Natural killer cell (primary cell): ENCODE measurements around the gene RGL3. TPM values are rescaled to one million over a fixed set of nuclear protein-coding genes. Genes with fewer than 3 reads are reported as not detected.
A peak's percentile ranks its signal among the peaks of the same experiment; 100 is the strongest.
"Not testable (repeated sequence)": the region's sequence is repeated elsewhere in the genome, so short reads cannot be mapped to it uniquely, and the experiment has no call there.

ENCODE experiments used
- ATAC-seq, 3 donors: fragments of 150-1000 bp in 2 of 3; fragments of 200-7000 bp in 1 of 3; cut with Tn5 transposase; 1 replicate in 1 of 3; 2 replicates in 2 of 3; pipeline ENCODE4 v1.10.0; 2021; ENCODE audit warnings: mild to moderate bottlenecking in 2 of 3, moderate library complexity in 2 of 3
- DNase-seq, 2 donors: peaks; one replicate each; pipeline versions ENCODE4 v3.0.0 to v3.0.0-alpha.2; 2013 to 2021; ENCODE audit warnings: mixed read lengths in 1 of 2
- H3K27ac ChIP-seq: one replicate; pipeline ENCODE4 v1.5.1; 2013; ENCODE audit warnings: mild to moderate bottlenecking, low read length
- H3K27me3 ChIP-seq: one replicate; pipeline ENCODE4 v1.6.1; 2013; ENCODE audit warnings: low read length; ENCODE audit not compliant: control insufficient read depth, insufficient read depth
- H3K36me3 ChIP-seq: one replicate; pipeline ENCODE4 v1.6.1; 2013; ENCODE audit warnings: low read length; ENCODE audit not compliant: control insufficient read depth, insufficient read depth
- H3K4me1 ChIP-seq: one replicate; pipeline ENCODE4 v1.6.1; 2013; ENCODE audit warnings: low read length; ENCODE audit not compliant: control insufficient read depth, insufficient read depth
- H3K4me3 ChIP-seq: one replicate; pipeline ENCODE4 v1.5.1; 2013; ENCODE audit warnings: low read length
- H3K9me3 ChIP-seq: one replicate; pipeline ENCODE4 v1.6.1; 2013; ENCODE audit warnings: low read length; ENCODE audit not compliant: control insufficient read depth, insufficient read depth
- H3K27ac Mint-ChIP-seq, 2 donors: one replicate each; pipeline ENCODE4 v1.8.0; 2022; ENCODE audit warnings: mild to moderate bottlenecking in 2 of 2, mixed read lengths in 2 of 2, moderate library complexity in 1 of 2
- H3K27me3 Mint-ChIP-seq, 2 donors: one replicate each; pipeline ENCODE4 v1.8.0; 2022; ENCODE audit warnings: low read depth in 2 of 2, mixed read lengths in 2 of 2
- H3K36me3 Mint-ChIP-seq: one replicate; pipeline ENCODE4 v1.8.0; 2022; ENCODE audit warnings: mixed read lengths
- H3K4me1 Mint-ChIP-seq, 2 donors: one replicate each; pipeline ENCODE4 v1.8.0; 2022; ENCODE audit warnings: mixed read lengths in 2 of 2
- H3K4me3 Mint-ChIP-seq: one replicate; pipeline ENCODE4 v1.8.0; 2022; ENCODE audit warnings: mild to moderate bottlenecking, moderate library complexity, mixed read lengths
- H3K9me3 Mint-ChIP-seq, 2 donors: one replicate each; pipeline ENCODE4 v1.8.0; 2022; ENCODE audit warnings: mixed read lengths in 2 of 2
- CTCF ChIP-seq: fragments of 200-600 bp; IDR thresholded peaks from one replicate; pipeline ENCODE4 v1.8.0; 2022; ENCODE audit warnings: antibody characterized with exemption
- WGBS: methylation state at CpG from one replicate; pipeline ENCODE4 v1.1.7; 2013; ENCODE audit warnings: missing lambda C conversion rate; ENCODE audit not compliant: insufficient coverage; 5-methylcytosine and 5-hydroxymethylcytosine counted together
- intact Hi-C: fragments of 100-400 bp; cut with micrococcal nuclease; formaldehyde crosslinking; loops from one replicate; pipeline ENCODE4 v1.14.2; 2022
- total RNA-seq, 4 donors: library from RNA; stranded (reverse); fragments of 120-200 nt in 1 of 4; gene quantifications; one replicate each; pipeline versions ENCODE4 v1.2.3 to v1.2.4, GENCODE V29; 2013 to 2022

The RGL3 gene
- total RNA-seq, 3 donors from 2014 or later (not counting 1 experiment from before 2014, with no cell fraction given) = 0.48 TPM; not detected in 2

DNA sequence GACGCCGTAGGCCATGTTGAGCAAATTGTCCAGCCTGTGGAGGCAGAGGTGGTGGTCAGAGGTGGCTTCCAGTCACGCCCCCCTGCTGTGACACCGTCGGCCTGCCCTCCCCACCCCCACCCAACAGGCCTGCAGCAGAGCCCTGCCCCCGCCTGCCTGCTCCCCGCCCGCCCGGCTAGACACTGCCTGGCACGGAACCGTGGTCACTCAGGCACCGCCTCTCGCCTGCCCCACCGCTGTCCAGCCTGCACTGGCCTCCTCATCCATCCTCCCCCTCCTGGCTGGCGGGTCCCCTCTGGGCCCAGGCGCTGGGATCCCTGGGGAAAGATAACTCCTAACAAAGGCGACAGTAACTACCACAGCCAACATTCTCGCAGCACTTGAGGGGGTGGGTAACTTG lies 38.0 kb upstream of the RGL3 start:
- H3K4me3 ChIP-seq = no peak overlapping the region
- no peak overlapping the region for H3K4me3 Mint-ChIP-seq
- H3K36me3 Mint-ChIP-seq = no peaks in the 10 kb centered on the region
- H3K4me1 ChIP-seq = no peaks in the 10 kb centered on the region
- peaks cover 0 to 5% of the 10 kb centered on the region in 2 donors for H3K27me3 Mint-ChIP-seq
- H3K27ac ChIP-seq = no peak overlapping the region
- DNase-seq (no peak), ATAC-seq (no peak)
- TF ChIP-seq CTCF = no peak
- H3K36me3 ChIP-seq = no peaks in the 10 kb centered on the region
- intact Hi-C loops = no loop called here
- H3K4me1 Mint-ChIP-seq = no peaks in the 10 kb centered on the region
- H3K9me3 Mint-ChIP-seq = no peaks in the 10 kb centered on the region
- WGBS = 60% methylated on average over 16 of the region's 18 CpGs
- no peaks in the 10 kb centered on the region for H3K9me3 ChIP-seq
- H3K27ac Mint-ChIP-seq = no peak overlapping the region
- H3K27me3 ChIP-seq = peaks cover 3% of the 10 kb centered on the region

DNA sequence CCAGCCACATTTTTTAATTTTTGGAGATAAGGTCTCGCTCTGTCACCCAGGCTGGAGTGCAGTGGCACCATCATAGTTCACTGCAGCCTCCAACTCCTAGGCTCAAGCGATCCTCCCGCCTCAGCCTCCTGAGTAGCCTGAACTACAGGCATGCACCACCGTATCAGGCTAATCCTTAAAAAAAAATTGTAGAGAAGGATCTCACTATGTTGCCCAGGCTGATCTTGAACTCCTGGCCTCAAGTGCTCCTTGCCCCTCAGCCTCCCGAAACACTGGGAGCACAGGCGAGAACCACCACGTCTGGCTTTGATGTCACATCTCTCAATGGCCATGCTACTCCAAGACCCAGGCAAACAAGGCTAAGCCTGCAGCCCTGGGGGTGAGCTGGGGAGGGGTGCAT lies 37.5 kb upstream of the RGL3 start:
- Mint-ChIP-seq H3K4me1 (no peaks in the 10 kb centered on the region), H3K27me3 (peaks cover 0 to 5% of the 10 kb centered on the region in 2 donors), H3K36me3 (no peaks in the 10 kb centered on the region), H3K27ac (no peak overlapping the region), H3K4me3 (no peak overlapping the region), H3K9me3 (no peaks in the 10 kb centered on the region)
- H3K27ac ChIP-seq = no peak overlapping the region
- TF ChIP-seq CTCF = no peak
- intact Hi-C loops = no loop called here
- H3K4me1 ChIP-seq = no peaks in the 10 kb centered on the region
- WGBS = 93% methylated on average over 7 of the region's 7 CpGs
- no peaks in the 10 kb centered on the region for H3K36me3 ChIP-seq
- DNase-seq (no peak), ATAC-seq (no peak)
- no peaks in the 10 kb centered on the region for H3K9me3 ChIP-seq
- no peak overlapping the region for H3K4me3 ChIP-seq
- H3K27me3 ChIP-seq = peaks cover 3% of the 10 kb centered on the region

- intact Hi-C loops, H3K9me3 ChIP-seq, H3K27ac ChIP-seq, H3K4me1 Mint-ChIP-seq, H3K27ac Mint-ChIP-seq, H3K36me3 Mint-ChIP-seq, DNase-seq, H3K9me3 Mint-ChIP-seq, H3K27me3 ChIP-seq, ATAC-seq, H3K4me3 ChIP-seq, H3K27me3 Mint-ChIP-seq, H3K4me3 Mint-ChIP-seq, H3K4me1 ChIP-seq, H3K36me3 ChIP-seq: not testable (repeated sequence)
- WGBS = 82% methylated on average over 9 of the region's 9 CpGs
Measured at GRCh38 chr19:11455233-11455554, 36.1 kb upstream of the RGL3 start.

- H3K27ac ChIP-seq = no peak overlapping the region
- no peaks in the 10 kb centered on the region for H3K9me3 ChIP-seq
- H3K27me3 Mint-ChIP-seq = no peaks in the 10 kb centered on the region
- no peak overlapping the region for H3K4me3 ChIP-seq
- no peaks in the 10 kb centered on the region for H3K27me3 ChIP-seq
- no peaks in the 10 kb centered on the region for H3K36me3 Mint-ChIP-seq
- no peaks in the 10 kb centered on the region for H3K4me1 ChIP-seq
- no peak overlapping the region for H3K27ac Mint-ChIP-seq
- TF ChIP-seq CTCF = no peak
- DNase-seq = peak in 1 of 2 donors; percentile 47
- 69% methylated on average over 19 of the region's 27 CpGs for WGBS
- no peaks in the 10 kb centered on the region for H3K4me1 Mint-ChIP-seq
- H3K4me3 Mint-ChIP-seq = no peak overlapping the region
- intact Hi-C loops = no loop called here
- no peak for ATAC-seq
- H3K36me3 ChIP-seq = peaks cover 10% of the 10 kb centered on the region
- H3K9me3 Mint-ChIP-seq = no peaks in the 10 kb centered on the region
Measured at GRCh38 chr19:11453468-11454341, 34.6 kb upstream of the RGL3 start.
